Hepatocyte (in vitro differentiated cells): ENCODE measurements around the gene CLTA. TPM values are rescaled to one million over a fixed set of nuclear protein-coding genes. Genes with fewer than 3 reads are reported as not detected.

ENCODE experiments used
- DNase-seq: peaks from one replicate; pipeline ENCODE4 v3.0.0-alpha.2; 2016; ENCODE audit warnings: low spot score
- H2AFZ ChIP-seq: fragments of 200-600 bp; sonication (generic); 2 replicates; pipeline ENCODE4 v1.6.0; 2016; ENCODE audit warnings: antibody characterized with exemption, mild to moderate bottlenecking
- H3K27ac ChIP-seq: fragments of 200-600 bp; sonication (generic); 2 replicates; pipeline ENCODE4 v1.5.1; 2016; ENCODE audit warnings: mild to moderate bottlenecking
- H3K27me3 ChIP-seq: fragments of 200-600 bp; sonication (generic); 2 replicates; pipeline ENCODE4 v1.6.1; 2016
- H3K36me3 ChIP-seq: fragments of 200-600 bp; sonication (generic); replicated peaks from 2 replicates; pipeline ENCODE4 v1.5.1; 2016; ENCODE audit warnings: low read depth; ENCODE audit not compliant: insufficient read depth
- H3K4me1 ChIP-seq: fragments of 200-600 bp; sonication (generic); 2 replicates; pipeline ENCODE4 v1.5.1; 2016; ENCODE audit warnings: mild to moderate bottlenecking, moderate library complexity; ENCODE audit not compliant: insufficient read depth
- H3K4me2 ChIP-seq: fragments of 200-600 bp; sonication (generic); 2 replicates; pipeline ENCODE4 v1.6.0; 2016
- H3K4me3 ChIP-seq: fragments of 200-600 bp; sonication (generic); 2 replicates; pipeline ENCODE4 v1.5.1; 2016; ENCODE audit warnings: mild to moderate bottlenecking
- H3K79me2 ChIP-seq: fragments of 200-600 bp; sonication (generic); 2 replicates; pipeline ENCODE4 v1.6.0; 2017; ENCODE audit warnings: mild to moderate bottlenecking
- H3K9me2 ChIP-seq: fragments of 200-600 bp; sonication (generic); replicated peaks from 2 replicates; pipeline ENCODE4 v1.6.0; 2017; ENCODE audit warnings: mild to moderate bottlenecking; ENCODE audit not compliant: insufficient read depth
- H3K9me3 ChIP-seq: fragments of 200-600 bp; sonication (generic); 2 replicates; pipeline ENCODE4 v1.5.1; 2016; ENCODE audit warnings: low read depth, mild to moderate bottlenecking
- H4K20me1 ChIP-seq: fragments of 200-600 bp; sonication (generic); 2 replicates; pipeline ENCODE4 v1.6.0; 2016; ENCODE audit warnings: mild to moderate bottlenecking; ENCODE audit not compliant: insufficient read depth, poor library complexity, severe bottlenecking
- EZH2 ChIP-seq: fragments of 200-600 bp; sonication (generic); IDR thresholded peaks from 2 replicates; pipeline ENCODE4 v1.6.1; 2016; ENCODE audit warnings: antibody characterized with exemption, mild to moderate bottlenecking, borderline replicate concordance
- EZH2phosphoT487 ChIP-seq: fragments of 200-600 bp; sonication (generic); IDR thresholded peaks from one replicate; pipeline ENCODE4 v1.6.1; 2018; ENCODE audit warnings: antibody characterized with exemption, mild to moderate bottlenecking, low read depth, moderate library complexity; ENCODE audit not compliant: unreplicated experiment, severe bottlenecking
- WGBS: methylation state at CpG from one replicate; pipeline ENCODE4 v1.1.6; 2016; ENCODE audit warnings: low lambda C conversion rate; ENCODE audit errors: missing lambda C conversion rate; 5-methylcytosine and 5-hydroxymethylcytosine counted together
- polyA plus RNA-seq: library from polyadenylated mRNA; unstranded; fragments of >200 nt; fragmentation: Nextera tagmentation; extraction: Ambion mirVana; gene quantifications from 2 replicates; pipeline ENCODE4 v1.2.1, GENCODE V29; 2016
- total RNA-seq: library from RNA; depleted of rRNA; stranded (reverse); fragments of >200 nt; gene quantifications from 2 replicates; pipeline ENCODE4 v1.2.3, GENCODE V29; 2014
- TF ChIP-seq, protein P1 (sequence below): fragments of 200-600 bp; sonication (generic); IDR thresholded peaks from 2 replicates; pipeline ENCODE4 v1.5.1; 2016; ENCODE audit warnings: antibody characterized with exemption, mild to moderate bottlenecking; ENCODE audit not compliant: poor library complexity

Gene CLTA
- total and polyA plus RNA-seq, 2 experiments from 2014 or later, result 283 to 317 TPM

DNA sequence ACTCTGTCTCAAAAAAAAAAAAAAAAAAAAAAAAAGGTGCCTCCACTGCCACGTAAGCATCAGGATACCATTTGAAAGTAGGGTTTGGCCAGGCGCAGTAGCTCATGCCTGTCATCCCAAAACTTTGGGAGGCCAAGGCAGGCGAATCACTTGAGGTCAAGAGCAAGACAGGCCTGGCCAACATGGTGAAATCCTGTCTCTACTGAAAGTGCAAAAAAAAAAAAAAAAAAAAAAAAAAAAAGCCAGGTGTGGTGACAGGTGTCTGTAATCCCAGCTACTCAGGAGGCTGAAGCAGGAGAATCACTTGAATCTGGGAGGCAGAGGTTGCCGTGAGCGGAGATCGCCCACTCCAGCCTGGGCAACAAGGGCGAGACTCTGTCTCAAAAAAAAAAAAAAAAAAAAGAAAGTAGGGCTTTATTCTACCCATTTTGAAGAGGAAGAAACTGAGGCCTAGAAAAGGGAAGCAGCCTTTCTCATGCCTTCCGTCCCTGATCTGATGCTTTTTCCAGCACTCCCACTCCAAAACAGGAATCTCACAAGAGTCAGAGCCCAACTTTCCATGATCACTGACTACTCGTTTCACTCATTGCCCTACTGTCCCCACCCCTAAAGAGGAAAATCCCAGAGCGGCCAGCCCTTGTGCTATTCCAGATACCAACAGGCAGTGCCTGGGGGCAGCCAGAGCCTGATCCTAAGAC, 37.8 kb upstream of the CLTA start:
- Histone ChIP-seq H3K4me1 (no peaks in the 10 kb centered on the region), H4K20me1 (no peaks in the 10 kb centered on the region), H3K79me2 (no peaks in the 10 kb centered on the region), H3K27ac (no peak overlapping the region), H3K36me3 (no peaks in the 10 kb centered on the region), H2AFZ (no peak overlapping the region), H3K4me3 (no peak overlapping the region), H3K9me2 (no peaks in the 10 kb centered on the region), H3K4me2 (no peak overlapping the region), H3K27me3 (no peaks in the 10 kb centered on the region), H3K9me3 (no peaks in the 10 kb centered on the region)
- no peak for DNase-seq
- TF ChIP-seq, protein P1, sequence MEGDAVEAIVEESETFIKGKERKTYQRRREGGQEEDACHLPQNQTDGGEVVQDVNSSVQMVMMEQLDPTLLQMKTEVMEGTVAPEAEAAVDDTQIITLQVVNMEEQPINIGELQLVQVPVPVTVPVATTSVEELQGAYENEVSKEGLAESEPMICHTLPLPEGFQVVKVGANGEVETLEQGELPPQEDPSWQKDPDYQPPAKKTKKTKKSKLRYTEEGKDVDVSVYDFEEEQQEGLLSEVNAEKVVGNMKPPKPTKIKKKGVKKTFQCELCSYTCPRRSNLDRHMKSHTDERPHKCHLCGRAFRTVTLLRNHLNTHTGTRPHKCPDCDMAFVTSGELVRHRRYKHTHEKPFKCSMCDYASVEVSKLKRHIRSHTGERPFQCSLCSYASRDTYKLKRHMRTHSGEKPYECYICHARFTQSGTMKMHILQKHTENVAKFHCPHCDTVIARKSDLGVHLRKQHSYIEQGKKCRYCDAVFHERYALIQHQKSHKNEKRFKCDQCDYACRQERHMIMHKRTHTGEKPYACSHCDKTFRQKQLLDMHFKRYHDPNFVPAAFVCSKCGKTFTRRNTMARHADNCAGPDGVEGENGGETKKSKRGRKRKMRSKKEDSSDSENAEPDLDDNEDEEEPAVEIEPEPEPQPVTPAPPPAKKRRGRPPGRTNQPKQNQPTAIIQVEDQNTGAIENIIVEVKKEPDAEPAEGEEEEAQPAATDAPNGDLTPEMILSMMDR, result no peak
- TF ChIP-seq EZH2phosphoT487, result no peak
- no peak for TF ChIP-seq EZH2
- 95% methylated on average over 10 of the region's 10 CpGs for WGBS

- no peak overlapping the region for H2AFZ ChIP-seq
- H4K20me1 ChIP-seq, result no peaks in the 10 kb centered on the region
- no peak overlapping the region for H3K4me3 ChIP-seq
- WGBS, result 85% methylated on average over 9 of the region's 9 CpGs
- no peaks in the 10 kb centered on the region for H3K9me3 ChIP-seq
- DNase-seq, result no peak
- TF ChIP-seq EZH2phosphoT487 (no peak), EZH2 (no peak)
- TF ChIP-seq, protein P1, result no peak
- no peaks in the 10 kb centered on the region for H3K36me3 ChIP-seq
- H3K4me2 ChIP-seq, result no peak overlapping the region
- no peaks in the 10 kb centered on the region for H3K79me2 ChIP-seq
- H3K9me2 ChIP-seq, result no peaks in the 10 kb centered on the region
- H3K27me3 ChIP-seq, result no peaks in the 10 kb centered on the region
- H3K27ac ChIP-seq, result no peak overlapping the region
- no peaks in the 10 kb centered on the region for H3K4me1 ChIP-seq
Observed at GRCh38 chr9:36153746-36154145, 37.0 kb upstream of the CLTA start.

DNA sequence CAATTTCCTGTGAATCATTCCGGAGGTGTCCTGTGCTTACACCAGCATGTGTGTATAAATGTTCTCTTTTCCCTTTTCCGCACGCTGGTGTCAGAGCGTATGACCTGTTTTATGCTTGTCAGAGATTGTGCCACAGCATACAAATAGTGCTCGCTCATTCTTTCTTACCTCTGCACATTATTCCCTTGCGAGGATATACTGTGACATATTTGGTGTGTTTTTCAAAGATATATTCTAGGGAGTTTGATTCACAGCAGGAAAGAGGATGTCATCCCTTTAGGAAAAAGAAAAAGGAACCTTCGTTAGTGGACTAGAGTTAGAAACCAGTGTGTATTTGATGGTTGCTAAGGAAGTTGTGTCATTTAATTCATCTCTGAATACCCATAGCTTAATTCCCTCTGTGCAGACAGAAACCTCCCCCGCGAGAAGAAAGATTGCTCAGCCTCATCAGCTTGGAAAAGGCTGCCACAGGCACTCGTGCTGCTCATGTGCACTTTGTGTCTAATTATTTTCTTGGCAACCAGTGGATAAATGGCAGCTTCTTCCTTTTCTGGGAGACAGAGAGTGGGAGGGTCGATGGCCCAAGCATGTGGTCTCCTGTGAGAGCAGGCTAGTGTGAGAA, 36.3 kb upstream of the CLTA start:
- WGBS, result 73% methylated on average over 11 of the region's 11 CpGs
- H3K4me2 ChIP-seq, result no peak overlapping the region
- no peaks in the 10 kb centered on the region for H3K4me1 ChIP-seq
- H3K79me2 ChIP-seq, result no peaks in the 10 kb centered on the region
- H3K36me3 ChIP-seq, result no peaks in the 10 kb centered on the region
- no peaks in the 10 kb centered on the region for H3K27me3 ChIP-seq
- DNase-seq, result no peak
- no peaks in the 10 kb centered on the region for H3K9me2 ChIP-seq
- H3K4me3 ChIP-seq, result no peak overlapping the region
- no peaks in the 10 kb centered on the region for H4K20me1 ChIP-seq
- TF ChIP-seq EZH2, result no peak
- TF ChIP-seq, protein P1, result no peak
- TF ChIP-seq EZH2phosphoT487, result no peak
- H3K9me3 ChIP-seq, result no peaks in the 10 kb centered on the region
- no peak overlapping the region for H2AFZ ChIP-seq
- peak overlapping the region; percentile 19 for H3K27ac ChIP-seq
